PC-9 (cell line): Measurements from ENCODE around the gene GLOD5.

Experiments
- CTCF ChIP-seq: fragments of 200-600 bp; sonication (generic); conservative IDR thresholded peaks from 2 replicates; pipeline ENCODE4 v1.6.1; 2017; ENCODE audit warnings: mixed run types, antibody characterized with exemption, mild to moderate bottlenecking, moderate library complexity
- EZH2 ChIP-seq: fragments of 200-600 bp; sonication (generic); IDR thresholded peaks from 2 replicates; pipeline ENCODE4 v1.8.0; 2017; ENCODE audit warnings: antibody characterized with exemption, low read depth

GRCh38 chrX:48790477-48790876, 28.9 kb downstream of the GLOD5 start:
- TF ChIP-seq CTCF (no peak), EZH2 (no peak)
